Loucy (cell line): ENCODE data around the gene FARS2.

ENCODE experiments used
- CTCF ChIP-seq: fragments of 200-600 bp; sonication (generic); conservative IDR thresholded peaks from 2 replicates; pipeline ENCODE4 v1.5.1; 2014; ENCODE audit warnings: mild to moderate bottlenecking, antibody characterized with exemption, low read length
- EZH2phosphoT487 ChIP-seq: fragments of 200-600 bp; IDR thresholded peaks from 2 replicates; pipeline ENCODE4 v1.6.1; 2018; ENCODE audit warnings: antibody characterized with exemption, mild to moderate bottlenecking, moderate library complexity, borderline replicate concordance

DNA sequence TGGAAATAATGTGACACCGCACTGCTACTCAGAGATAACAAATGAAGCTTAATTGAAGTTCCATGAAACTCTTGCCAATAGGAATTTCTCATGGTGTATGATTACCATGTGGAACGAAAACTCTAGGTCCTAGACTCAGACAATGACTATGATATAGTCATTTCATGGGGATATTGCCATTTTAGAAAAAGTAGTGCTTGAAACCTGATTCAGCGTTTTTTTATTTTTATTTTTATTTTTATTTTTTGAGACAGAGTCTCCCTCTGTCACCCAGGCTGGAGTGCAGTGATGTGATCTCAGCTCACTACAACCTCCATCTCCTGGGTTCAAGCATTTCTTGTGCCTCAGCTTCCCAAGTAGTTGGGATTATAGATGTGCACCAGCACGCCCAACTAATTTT, 253.9 kb downstream of the FARS2 start:
- TF ChIP-seq CTCF, result no peak
- TF ChIP-seq EZH2phosphoT487, result no peak
